NCI-H69 (cell line): ENCODE results near the gene MED25.
"Not testable (repeated sequence)": the region's sequence is repeated elsewhere in the genome, so short reads cannot be mapped to it uniquely, and the experiment has no call there.

Experiments
- DNase-seq: peaks from one replicate; lab custom pipeline; 2025; lab: John Stamatoyannopoulos, UW

Gene MED25

DNA sequence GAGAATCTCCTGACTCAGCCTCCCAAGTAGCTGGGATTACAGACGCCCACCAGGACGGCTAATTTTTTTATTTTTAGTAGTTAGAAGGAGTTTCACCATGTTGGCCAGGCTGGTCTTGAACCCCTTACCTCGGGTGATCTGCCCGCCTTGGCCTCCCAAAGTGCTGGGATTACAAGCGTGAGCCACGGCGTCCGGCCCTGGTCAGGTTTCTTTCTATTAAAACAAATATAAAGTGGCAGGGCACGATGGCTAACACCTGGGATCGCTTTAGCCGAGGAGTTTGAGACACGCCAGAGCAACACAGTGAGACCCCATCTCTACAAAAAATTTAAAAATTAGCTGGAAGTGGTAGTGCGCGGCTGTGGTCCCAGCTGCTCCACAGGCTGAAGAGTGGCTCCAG is 1.5 kb upstream of the MED25 start:
- DNase-seq, result peak; percentile 41

DNA sequence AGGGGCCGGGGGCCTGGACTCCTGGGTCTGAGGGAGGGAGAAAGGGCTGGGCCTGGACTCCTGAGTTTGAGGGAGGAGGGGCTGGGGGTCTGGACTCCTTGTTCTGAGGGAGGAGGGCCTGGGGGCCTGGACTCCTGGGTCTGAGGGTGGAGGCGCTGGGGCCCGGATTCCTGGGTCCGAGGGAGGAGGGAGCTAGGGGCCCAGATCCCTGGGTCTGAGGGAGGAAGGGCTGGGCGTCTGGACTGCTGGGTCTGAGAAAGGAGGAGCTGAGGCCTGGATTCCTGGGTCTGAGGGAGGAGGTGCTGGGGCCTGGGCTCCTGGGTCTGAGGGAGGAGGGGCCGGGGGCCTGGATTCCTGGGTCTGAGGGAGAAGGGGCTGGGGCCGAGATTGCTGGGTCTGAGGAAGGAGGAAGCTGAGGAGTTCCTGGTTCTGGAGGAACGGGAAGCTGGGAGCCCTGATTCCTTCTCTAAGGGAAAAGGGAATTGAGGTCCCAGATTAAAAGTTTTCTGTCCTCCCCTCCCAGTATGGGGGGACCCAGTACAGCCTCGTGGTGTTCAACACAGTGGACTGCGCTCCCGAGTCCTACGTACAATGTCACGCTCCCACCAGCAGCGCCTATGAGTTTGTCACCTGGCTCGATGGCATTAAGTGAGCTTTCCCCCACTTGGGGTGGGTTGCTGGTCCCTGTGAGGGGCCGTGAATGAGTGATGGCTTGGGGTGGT is 721 bp downstream of the MED25 start:
- peak; percentile 40 for DNase-seq

DNA sequence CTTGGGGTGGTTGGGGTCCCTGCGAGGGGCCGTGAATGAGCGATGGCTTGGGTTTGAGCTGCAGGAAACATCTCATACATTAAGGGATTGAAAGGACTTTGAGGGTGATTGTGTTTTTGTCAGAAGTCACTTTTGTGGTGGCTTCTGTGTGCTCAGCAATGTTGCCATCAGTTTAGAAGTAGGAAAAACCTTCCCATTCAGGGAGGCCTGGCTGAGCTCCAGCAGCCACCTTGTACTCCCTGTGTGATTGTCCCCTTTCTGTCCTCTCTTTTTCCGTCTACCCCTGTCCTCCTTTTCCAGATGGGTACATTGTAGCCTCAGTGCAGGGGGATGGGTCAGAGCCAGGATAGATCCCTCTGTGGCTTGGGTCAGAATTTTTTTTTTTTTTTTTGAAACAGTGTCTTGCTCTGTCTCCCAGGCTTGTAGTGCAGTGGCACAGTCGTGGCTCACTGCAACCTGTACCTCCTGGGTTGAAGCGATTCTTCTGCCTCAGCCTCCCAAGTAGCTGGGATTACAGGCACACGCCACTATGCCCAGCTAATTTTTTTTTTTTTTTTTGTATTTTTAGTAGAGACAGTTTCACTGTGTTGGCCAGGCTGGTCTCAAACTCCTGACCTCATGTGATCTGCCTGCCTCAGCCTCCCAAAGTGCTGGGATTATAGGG is 1.5 kb downstream of the MED25 start:
- not testable (repeated sequence) for DNase-seq

DNA sequence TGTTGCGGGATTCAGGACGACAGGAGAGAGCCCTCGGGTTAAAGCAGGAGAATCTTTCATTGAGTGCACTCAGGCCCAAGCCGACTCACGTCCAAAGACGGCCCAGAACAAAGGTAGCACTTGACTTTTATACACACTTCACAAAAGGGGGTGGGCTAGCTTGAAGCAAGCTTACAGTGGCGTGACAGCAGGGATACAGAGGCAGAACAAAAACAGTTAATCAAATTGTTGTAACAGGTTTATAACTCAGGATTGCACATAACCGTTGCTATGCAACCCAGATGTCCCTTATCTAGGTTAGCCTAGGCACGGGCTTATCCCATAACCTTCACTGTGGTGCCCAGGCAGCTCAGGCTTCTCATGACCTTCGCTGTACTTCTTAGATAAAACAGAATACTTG is 2.0 kb downstream of the MED25 start:
- no peak for DNase-seq

DNA sequence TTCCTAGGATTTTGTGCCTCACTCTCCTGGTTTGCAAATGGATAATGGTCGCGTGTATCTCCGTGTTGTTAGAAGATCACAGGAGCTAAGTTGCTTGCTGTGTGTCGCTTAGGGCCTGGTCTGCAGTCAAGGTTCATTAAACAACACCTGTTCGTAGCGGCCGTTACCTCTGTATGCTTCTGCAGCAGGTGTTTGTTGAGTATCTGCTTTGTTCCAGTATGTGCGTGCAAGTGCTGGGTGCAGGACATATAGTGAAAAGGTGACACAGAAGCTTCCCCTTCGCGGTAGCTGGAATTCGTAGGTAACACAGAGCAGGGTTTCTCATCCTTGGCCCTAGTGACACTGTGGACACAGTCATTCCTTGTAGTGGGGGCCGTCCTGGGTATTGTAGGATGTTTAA is 5.4 kb downstream of the MED25 start:
- peak; percentile 62 for DNase-seq

DNA sequence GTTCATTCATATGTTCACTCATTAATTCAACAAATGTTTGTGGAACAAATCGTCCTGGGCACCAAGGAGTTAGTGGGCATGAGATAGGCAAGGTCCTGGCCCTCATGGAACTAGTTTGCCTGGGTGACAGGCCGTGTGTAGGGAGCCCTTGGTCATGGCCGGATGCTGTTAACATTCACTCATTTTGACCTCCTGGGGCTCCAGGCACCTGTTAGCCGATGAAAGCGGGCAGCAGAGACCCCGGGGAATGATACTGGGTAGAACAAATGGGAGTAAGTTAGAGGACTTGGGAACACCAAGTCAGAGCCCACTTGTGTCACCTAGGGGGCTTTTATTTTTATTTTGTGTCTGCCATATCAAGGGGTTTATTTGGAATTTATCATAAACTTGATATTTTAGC is 6.6 kb downstream of the MED25 start:
- DNase-seq, result no peak

DNA sequence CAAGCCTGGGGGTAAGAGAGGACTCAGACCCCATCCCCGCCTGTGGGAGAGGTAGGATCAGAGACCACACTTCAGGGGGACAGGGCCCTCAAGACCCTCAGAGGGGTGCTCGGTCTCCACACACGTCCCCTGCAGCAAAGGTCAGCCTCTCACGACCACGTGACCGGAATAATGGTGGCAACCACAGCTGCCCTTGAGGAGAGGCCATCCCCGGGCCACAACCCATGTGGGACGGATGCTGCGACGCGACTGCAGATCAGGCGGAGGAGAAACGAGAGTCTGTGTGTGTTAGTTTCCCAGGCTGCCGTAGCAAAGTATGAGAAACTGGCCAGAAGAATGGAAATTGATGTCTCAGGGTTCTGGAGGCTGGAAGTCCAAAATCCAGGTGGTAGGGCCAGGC is 8.9 kb downstream of the MED25 start:
- DNase-seq, result no peak

DNA sequence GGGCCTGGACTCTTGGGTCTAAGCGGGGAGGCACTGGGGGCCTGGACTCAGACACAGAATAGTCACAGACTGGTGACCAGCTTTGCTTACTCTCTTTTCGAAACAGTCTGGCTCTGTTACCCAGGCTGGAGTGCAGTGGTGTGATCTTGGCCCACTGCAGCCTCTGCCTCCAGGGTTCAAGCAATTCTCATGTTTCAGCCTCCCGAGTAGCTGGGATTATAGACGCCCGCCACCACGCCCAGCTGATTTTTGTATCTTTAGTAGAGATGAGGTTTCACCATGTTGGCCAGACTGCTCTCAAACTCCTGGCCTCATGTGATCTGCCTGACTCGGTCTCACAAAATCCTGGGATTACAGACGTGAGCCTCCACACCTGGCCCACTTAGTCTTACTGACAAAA is 11.1 kb downstream of the MED25 start:
- no peak for DNase-seq

DNA sequence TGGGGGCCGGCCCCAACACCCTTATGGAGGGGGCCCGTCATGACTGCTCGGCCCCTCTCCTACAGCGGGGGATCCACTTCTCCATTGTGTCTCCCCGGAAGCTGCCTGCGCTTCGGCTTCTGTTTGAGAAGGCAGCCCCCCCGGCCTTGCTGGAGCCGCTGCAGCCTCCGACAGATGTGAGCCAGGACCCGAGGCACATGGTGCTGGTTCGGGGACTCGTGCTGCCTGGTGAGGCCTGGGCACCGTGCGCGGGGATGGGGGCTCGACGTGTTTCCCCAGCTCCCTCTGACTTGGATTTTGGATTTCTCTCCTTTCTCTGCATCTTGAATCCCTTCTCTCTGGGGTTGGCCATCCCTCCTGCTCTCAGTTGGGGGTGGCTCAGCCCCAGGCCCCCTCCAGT is 11.6 kb downstream of the MED25 start:
- no peak for DNase-seq

DNA sequence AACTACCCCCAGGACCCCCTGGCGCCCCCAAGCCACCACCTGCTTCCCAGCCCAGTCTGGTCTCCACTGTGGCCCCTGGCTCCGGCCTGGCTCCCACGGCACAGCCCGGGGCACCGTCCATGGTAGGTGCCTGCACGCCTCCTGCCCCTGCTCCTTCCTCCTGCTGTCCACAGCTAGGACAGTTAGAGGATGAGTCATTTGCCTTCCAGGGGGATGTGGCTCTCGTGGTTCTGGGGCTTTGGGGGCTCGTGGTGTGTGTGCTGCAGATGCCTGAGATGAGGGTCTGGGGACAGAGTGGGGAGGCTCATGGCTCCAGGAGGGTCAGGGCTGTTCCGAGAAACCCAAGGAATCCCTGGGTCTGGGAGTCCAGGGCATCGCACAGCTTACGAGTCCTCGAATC is 12.7 kb downstream of the MED25 start:
- DNase-seq, result no peak

DNA sequence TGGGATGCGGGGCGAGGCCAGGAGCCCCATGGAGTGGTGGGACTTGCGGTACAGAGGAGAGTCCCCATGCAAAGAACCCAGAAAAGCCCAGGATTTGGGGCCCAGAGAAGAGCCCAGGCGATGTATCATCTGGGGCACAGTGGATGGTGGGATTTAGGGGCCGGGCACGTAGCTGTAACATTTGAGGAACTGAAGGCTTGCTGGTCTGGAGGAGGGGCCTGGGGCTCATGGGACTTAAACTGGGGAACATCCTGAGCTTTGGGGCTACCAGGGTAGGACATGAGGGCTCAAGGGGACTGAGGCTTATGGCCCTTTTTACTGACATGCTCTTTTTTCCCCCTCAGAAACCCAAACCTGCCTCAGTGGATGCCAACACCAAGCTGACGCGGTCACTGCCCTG is 13.5 kb downstream of the MED25 start:
- DNase-seq, result no peak

DNA sequence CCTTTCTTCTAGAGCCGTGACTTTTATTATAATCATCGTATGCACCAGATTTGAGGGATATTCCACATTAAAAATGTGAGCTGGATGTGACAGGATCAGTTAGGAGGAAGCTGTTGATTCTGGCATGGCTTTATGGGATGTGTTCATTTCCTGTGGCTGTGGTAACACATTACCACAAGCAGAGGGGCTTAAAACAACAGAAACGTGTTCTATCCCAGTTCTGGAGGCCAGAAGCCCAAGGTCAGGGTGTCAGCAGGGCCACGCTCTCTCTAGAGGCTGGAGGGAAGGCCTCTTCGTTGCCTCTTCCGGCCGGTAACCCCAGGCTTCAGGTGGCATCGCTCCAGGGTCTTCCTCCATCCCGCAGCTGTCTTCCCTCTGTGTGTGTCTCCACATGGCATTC is 14.5 kb downstream of the MED25 start:
- no peak for DNase-seq

DNA sequence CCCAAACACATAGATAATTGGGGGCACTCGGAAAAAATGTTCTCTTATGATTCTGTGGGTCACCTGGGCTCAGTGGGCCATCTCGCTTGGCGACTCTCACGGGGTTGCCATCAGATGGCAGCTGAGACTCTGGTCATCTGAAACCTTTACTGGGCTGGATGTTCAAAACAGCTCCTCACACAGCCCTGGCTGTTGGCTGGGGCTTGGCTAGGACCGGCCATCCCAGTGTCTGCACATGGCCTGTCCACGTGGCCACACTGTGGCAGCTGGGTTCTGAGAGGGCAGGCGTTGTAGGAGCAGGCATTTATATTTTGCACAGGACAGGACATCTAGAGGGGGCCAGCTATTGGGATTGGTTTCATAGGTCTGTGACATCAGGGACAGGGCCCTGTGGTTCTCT is 15.5 kb downstream of the MED25 start:
- DNase-seq, result no peak

DNA sequence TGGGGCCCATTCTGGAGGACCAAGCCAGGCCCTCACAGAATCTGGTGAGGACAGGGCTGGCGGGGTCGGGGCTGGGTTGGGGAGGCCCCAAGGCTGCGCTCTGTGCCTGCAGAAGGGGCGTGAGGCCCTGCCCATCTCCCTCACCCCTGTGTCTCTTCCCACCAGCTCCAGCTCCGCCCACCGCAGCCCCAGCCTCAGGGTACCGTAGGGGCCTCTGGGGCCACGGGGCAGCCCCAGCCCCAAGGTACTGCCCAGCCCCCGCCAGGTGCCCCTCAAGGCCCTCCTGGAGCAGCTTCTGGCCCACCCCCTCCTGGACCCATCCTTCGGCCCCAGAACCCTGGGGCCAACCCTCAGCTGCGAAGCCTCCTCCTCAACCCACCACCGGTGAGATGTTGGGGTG is 17.5 kb downstream of the MED25 start:
- DNase-seq, result no peak

DNA sequence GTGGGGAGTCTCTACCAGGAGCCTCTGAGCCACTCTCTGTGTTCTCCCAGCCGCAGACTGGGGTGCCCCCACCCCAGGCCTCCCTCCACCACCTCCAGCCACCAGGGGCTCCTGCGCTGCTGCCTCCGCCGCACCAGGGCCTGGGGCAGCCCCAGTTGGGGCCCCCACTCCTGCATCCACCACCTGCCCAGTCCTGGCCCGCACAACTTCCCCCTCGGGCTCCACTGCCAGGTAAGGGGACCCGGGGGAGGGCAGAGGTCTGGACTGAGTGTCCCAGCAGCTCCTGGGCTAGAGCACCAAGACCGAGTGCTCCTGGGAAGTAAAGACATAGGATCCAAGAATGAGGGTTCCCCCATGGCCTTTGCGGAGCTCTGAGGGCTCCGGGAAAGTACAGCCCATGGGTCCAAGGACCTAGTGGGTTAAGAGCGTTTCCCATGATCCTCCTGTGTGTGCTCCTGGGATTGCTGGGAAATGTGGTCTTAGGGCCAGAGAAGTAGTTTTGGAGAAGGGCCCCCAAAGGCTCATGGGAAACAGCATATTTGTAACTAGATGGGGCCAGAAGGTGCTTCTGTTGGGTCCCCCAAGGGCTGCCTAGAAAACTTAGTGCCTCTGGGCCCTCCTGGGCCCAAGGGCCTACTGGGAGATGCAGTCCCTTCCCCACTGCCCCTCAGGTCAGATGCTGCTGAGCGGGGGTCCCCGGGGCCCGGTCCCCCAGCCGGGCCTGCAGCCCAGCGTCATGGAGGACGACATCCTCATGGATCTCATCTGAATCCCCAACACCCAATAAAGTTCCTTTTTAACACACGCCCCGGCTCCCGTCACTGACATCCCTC is 18.3 kb downstream of the MED25 start:
- no peak for DNase-seq

DNA sequence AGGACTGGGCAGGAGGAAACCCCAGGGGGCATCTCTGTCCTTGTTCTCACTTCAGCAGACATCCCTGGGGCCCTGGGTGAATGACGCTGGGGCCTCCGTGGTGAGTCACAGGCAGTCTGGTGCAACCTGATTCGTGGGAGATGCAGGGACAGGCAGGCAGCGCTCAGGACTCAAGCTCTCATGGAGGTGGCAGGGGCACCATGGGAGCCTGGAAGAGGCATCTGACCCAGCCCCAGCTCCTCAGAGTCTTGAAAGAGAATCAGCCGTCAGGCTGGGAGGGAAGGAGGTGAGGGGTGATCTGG is 18.9 kb downstream of the MED25 start:
- no peak for DNase-seq

DNA sequence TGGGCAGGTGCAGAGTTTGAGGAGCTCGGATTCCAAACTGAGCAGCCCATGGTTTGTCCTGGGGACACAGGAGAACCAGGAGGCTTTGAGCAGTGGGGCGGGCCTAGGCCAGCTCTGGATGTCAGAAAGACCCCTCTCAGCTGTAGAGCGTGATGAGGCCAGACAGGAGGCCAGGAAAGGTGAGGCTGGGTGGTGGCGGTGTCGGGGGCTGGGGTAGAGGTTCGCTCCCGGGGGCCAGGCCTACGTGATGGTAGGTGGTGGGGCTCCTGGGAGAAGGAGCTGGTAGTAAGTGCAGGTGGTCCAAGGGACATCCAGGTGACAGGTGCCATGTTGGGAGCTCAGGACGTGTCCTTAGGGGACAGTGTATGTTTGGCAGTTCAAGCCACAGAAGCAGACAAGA is 19.3 kb downstream of the MED25 start:
- no peak for DNase-seq

DNA sequence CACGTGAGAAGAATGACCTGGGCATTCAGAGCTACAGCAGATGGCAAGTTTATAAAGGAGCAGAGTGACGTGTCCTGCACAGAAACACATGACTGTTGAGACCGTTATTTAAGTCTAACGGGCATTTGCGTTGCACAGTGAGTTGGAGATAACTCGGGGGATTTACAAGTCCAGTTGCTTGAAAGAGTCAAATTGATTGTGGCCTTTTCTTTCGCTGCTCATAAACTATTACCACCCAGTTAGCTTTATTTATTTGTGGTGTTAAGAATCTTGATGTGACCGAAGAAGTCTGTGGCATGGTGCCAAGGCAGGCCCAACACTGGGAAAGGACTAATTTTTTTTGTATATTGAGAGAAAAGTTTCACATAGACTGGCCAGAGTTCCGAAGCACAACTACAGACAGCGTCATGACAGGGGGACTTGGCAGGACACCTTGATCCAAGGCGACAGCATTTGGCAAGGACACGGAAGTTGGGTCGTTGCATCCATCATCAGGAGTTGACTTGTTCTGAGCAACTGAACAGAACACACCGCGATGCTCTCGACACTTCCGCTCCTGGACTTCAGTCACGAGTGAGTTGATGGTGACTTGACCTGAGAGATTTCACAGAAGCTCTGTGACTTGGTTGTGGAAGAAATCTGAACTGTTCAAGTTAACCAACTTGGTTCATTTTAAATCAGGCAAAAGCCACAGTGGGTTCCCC is 20.9 kb downstream of the MED25 start:
- no peak for DNase-seq

DNA sequence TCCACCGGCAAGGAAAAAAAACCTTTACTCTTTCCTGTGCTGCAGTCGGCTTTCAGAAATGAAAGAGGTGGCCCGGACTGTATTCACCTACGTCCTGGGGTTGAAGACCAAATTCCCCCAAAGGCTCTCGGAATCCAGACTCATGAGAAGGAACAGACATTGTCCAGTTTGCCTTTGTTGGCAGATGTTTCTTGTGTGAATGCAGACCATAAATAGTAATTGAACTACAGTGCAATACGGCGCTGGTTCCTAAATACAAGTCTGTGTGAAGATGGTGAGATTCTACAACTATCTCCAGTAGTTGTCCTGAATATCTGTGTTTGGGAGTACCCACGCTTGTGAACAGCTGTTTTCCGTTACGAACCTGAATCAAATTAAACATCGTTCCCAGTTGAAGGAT is 21.6 kb downstream of the MED25 start:
- DNase-seq, result no peak

DNA sequence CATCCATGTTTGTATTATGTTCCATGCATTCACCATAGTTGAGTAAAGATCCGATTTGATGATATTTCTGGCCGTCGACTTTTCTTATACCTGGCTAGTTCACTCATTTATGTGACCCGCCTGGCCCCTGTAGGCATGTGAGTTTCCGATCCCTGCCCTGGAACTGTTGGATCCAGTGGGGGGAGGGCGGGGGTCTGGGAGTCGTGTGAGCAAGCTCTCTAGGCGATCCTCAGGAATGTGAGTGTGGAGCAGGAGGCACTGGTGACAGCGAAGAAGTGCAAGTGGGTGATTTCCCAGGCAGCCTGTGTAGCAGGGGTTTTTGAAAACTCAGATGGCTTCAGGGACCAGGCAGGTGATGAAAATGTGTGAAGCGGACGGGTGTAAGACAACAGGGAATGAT is 22.2 kb downstream of the MED25 start:
- DNase-seq, result no peak

DNA sequence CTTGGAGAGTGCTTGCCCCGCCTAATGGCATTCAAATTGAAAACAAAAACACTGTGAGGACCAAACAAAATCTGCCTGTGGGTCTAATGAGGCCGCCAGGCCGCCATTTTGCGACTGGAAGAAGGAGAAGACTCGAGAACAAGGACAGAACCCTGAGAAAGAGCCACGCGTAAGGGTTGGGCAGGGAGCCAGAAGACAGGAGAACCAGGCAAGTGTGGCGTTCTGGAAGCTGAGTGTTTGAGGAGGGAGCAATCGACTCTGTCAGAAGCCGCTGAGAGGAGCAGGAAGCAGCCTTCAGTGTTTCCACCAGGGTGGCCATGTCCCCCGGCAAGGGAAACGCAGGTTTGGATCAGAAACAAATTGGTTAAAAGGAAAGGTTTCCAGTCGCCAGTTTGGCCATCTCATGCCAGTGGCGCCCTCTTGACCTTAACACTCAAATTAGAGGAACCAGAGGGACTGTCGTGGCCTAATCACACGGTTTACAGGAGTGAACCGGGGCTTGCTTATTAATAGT is 22.7 kb downstream of the MED25 start:
- DNase-seq, result no peak

DNA sequence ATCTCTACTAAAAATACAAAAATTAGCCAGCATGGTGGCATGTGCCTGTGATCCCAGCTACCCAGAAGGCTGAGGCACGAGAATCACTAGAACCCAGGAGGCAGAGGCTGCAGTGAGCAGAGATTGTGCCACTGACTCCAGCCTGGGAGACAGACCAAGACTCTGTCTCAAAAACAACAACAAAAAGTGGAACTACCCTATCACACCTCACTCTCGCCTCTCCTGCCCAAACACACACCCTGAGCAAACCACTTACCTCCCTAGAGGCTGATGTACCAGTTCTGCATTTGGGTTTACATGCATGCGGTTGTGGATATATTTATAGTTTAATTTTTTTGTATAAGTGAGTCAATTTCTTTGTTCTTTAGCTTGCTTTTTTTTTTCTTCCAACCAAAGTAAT is 25.2 kb downstream of the MED25 start:
- DNase-seq, result no peak
